ENCODE results near the gene RYR3.

GRCh38 chr15:33284336-33284735, 26.4 kb upstream of the RYR3 start:
- no peak for TF ChIP-seq CTCF (IDR thresholded peaks at IDR 0.05; ENCODE audit: low read depth, low read length)
- no peak for TF ChIP-seq EZH2phosphoT487 (IDR thresholded peaks at IDR 0.05; ENCODE audit: low read depth)

Measured in OCI-LY3 (cell line).